IPS DF 19.7 (cell line): Measurements from ENCODE around the gene KCNF1.

Experiments
- DNase-seq: peaks from one replicate; pipeline ENCODE4 v3.0.0-alpha.2; 2013; ENCODE audit warnings: low read depth, low spot score

Gene KCNF1

GRCh38 chr2:10904455-10904854, 7.3 kb upstream of the KCNF1 start:
- no peak for DNase-seq

- DNase-seq, result no peak
These were observed 6.5 kb upstream of the KCNF1 start for GRCh38 chr2:10905006-10905861.

GRCh38 chr2:10905862-10906143, 5.9 kb upstream of the KCNF1 start:
- DNase-seq, result no peak

- DNase-seq, result no peak
These were observed 4.7 kb upstream of the KCNF1 start for GRCh38 chr2:10906926-10907625.

- DNase-seq, result no peak
These were observed 3.5 kb upstream of the KCNF1 start for GRCh38 chr2:10908195-10908594.

- DNase-seq, result no peak
These were observed 2.4 kb upstream of the KCNF1 start for GRCh38 chr2:10909050-10909995.

GRCh38 chr2:10909996-10910341, 1.8 kb upstream of the KCNF1 start:
- no peak for DNase-seq

- no peak for DNase-seq
These were observed 1.1 kb upstream of the KCNF1 start for GRCh38 chr2:10910625-10911024.

GRCh38 chr2:10912076-10912731, 470 bp downstream of the KCNF1 start:
- DNase-seq, result no peak

GRCh38 chr2:10912796-10913455, 1.2 kb downstream of the KCNF1 start:
- no peak for DNase-seq

- no peak for DNase-seq
These were observed 2.0 kb downstream of the KCNF1 start for GRCh38 chr2:10913501-10914271.

- no peak for DNase-seq
These were observed 2.5 kb downstream of the KCNF1 start for GRCh38 chr2:10914272-10914693.

- no peak for DNase-seq
These were observed 3.5 kb downstream of the KCNF1 start for GRCh38 chr2:10915236-10915635.

- no peak for DNase-seq
These were observed 4.1 kb downstream of the KCNF1 start for GRCh38 chr2:10915731-10916276.

GRCh38 chr2:10916953-10917352, 5.2 kb downstream of the KCNF1 start:
- DNase-seq, result no peak

GRCh38 chr2:10917927-10918326, 6.2 kb downstream of the KCNF1 start:
- no peak for DNase-seq

- DNase-seq, result no peak
These were observed 7.1 kb downstream of the KCNF1 start for GRCh38 chr2:10918661-10919409.

- DNase-seq, result no peak
These were observed 7.7 kb downstream of the KCNF1 start for GRCh38 chr2:10919410-10919770.
